ENCODE results near the gene PRDM10. TPM values are rescaled to one million over a fixed set of nuclear protein-coding genes. Genes with fewer than 3 reads are reported as not detected.

The PRDM10 gene
- total RNA-seq, 1 experiment from 2014 or later, result 18.9 TPM

DNA sequence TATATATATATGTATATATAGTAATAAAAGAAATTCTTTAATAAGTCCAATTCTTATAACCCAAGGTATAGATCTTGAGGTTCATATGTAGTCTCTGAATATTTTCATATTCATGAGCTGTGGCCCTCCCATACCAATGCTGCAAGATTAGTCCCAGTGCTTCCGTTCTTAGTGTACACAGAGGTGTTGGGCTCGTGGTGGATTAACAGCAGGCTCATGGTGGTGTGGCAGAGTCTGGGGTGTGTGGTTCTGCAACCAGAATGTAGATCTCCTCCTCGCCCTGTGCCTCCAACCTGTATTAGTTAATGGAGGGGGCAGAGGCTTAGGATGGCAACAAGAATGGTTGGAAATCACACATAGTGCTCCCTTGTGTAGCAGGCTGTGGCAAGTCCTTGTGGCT lies 16.8 kb downstream of the PRDM10 start (continued):
- TF ChIP-seq, protein P1, sequence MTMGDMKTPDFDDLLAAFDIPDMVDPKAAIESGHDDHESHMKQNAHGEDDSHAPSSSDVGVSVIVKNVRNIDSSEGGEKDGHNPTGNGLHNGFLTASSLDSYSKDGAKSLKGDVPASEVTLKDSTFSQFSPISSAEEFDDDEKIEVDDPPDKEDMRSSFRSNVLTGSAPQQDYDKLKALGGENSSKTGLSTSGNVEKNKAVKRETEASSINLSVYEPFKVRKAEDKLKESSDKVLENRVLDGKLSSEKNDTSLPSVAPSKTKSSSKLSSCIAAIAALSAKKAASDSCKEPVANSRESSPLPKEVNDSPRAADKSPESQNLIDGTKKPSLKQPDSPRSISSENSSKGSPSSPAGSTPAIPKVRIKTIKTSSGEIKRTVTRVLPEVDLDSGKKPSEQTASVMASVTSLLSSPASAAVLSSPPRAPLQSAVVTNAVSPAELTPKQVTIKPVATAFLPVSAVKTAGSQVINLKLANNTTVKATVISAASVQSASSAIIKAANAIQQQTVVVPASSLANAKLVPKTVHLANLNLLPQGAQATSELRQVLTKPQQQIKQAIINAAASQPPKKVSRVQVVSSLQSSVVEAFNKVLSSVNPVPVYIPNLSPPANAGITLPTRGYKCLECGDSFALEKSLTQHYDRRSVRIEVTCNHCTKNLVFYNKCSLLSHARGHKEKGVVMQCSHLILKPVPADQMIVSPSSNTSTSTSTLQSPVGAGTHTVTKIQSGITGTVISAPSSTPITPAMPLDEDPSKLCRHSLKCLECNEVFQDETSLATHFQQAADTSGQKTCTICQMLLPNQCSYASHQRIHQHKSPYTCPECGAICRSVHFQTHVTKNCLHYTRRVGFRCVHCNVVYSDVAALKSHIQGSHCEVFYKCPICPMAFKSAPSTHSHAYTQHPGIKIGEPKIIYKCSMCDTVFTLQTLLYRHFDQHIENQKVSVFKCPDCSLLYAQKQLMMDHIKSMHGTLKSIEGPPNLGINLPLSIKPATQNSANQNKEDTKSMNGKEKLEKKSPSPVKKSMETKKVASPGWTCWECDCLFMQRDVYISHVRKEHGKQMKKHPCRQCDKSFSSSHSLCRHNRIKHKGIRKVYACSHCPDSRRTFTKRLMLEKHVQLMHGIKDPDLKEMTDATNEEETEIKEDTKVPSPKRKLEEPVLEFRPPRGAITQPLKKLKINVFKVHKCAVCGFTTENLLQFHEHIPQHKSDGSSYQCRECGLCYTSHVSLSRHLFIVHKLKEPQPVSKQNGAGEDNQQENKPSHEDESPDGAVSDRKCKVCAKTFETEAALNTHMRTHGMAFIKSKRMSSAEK (CRISPR knock-in tag; IDR thresholded peaks at IDR 0.05; ENCODE audit: borderline replicate concordance), result no peak
- TF ChIP-seq TP53 (CRISPR knock-in tag; IDR thresholded peaks at IDR 0.05) (no peak), ESRRA (CRISPR knock-in tag; IDR thresholded peaks at IDR 0.05; ENCODE audit: borderline replicate concordance) (no peak), ATF1 (CRISPR knock-in tag; IDR thresholded peaks at IDR 0.05) (no peak), GABPB1 (CRISPR knock-in tag; IDR thresholded peaks at IDR 0.05) (no peak), ZNF219 (CRISPR knock-in tag; IDR thresholded peaks at IDR 0.05; ENCODE audit: borderline replicate concordance) (no peak), GTF2I (CRISPR knock-in tag; conservative IDR thresholded peaks at IDR 0.05) (no peak)

DNA sequence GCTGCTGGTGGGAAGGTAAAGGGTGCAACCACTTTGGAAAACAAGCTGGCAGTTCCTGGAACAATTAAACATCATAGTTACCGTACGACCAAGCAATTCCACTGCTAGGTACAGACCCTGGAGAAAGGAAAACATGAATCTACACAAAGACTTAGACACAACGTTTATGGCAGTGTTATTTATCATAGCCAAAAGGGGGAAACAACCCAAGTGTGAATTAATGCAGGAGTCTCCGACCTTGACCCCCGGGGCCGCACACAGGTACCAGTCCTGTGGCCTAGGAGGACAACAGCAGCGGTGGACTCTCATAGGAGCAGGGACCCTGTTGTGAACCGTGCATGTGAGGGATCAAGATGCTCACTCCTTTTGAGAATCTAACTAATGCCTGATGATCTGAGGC lies 22.5 kb downstream of the PRDM10 start:
- peaks cover 8% of the 10 kb centered on the region for H3K36me3 Mint-ChIP-seq
- H3K4me1 Mint-ChIP-seq, result peaks cover 16% of the 10 kb centered on the region
- H3K9me3 Mint-ChIP-seq, result no peaks in the 10 kb centered on the region
- peak overlapping the region; percentile 19; the same call in 1 of the 2 replicates for H3K27ac Mint-ChIP-seq
- H3K4me3 Mint-ChIP-seq, result no peak overlapping the region
- H3K27me3 Mint-ChIP-seq (ENCODE audit: low read depth), result no peaks in the 10 kb centered on the region
- no peak for DNase-seq (ENCODE audit: low spot score)
- ATAC-seq, result no peak
- TF ChIP-seq SMAD3 (CRISPR knock-in tag; IDR thresholded peaks at IDR 0.05; ENCODE audit: borderline replicate concordance) (no peak), RELA (CRISPR knock-in tag; IDR thresholded peaks at IDR 0.05; ENCODE audit: borderline replicate concordance) (no peak), TEAD1 (CRISPR knock-in tag; IDR thresholded peaks at IDR 0.05) (no peak)
- TF ChIP-seq, protein P2, sequence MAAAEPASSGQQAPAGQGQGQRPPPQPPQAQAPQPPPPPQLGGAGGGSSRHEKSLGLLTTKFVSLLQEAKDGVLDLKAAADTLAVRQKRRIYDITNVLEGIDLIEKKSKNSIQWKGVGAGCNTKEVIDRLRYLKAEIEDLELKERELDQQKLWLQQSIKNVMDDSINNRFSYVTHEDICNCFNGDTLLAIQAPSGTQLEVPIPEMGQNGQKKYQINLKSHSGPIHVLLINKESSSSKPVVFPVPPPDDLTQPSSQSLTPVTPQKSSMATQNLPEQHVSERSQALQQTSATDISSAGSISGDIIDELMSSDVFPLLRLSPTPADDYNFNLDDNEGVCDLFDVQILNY (CRISPR knock-in tag; IDR thresholded peaks at IDR 0.05), result no peak
- TF ChIP-seq, protein P3, sequence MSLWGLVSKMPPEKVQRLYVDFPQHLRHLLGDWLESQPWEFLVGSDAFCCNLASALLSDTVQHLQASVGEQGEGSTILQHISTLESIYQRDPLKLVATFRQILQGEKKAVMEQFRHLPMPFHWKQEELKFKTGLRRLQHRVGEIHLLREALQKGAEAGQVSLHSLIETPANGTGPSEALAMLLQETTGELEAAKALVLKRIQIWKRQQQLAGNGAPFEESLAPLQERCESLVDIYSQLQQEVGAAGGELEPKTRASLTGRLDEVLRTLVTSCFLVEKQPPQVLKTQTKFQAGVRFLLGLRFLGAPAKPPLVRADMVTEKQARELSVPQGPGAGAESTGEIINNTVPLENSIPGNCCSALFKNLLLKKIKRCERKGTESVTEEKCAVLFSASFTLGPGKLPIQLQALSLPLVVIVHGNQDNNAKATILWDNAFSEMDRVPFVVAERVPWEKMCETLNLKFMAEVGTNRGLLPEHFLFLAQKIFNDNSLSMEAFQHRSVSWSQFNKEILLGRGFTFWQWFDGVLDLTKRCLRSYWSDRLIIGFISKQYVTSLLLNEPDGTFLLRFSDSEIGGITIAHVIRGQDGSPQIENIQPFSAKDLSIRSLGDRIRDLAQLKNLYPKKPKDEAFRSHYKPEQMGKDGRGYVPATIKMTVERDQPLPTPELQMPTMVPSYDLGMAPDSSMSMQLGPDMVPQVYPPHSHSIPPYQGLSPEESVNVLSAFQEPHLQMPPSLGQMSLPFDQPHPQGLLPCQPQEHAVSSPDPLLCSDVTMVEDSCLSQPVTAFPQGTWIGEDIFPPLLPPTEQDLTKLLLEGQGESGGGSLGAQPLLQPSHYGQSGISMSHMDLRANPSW (CRISPR knock-in tag; conservative IDR thresholded peaks at IDR 0.05; ENCODE audit: low read depth), result no peak
- ChIA-PET POLR2A (interaction anchor here (0.6 kb wide), 1 partner anchor 12 kb away, joined by 4 read pairs; no protein-coding TSS in a partner anchor), CTCF (interaction anchor here (1.5 kb wide), 1 partner anchor 152 kb away, joined by 6 read pairs; no protein-coding TSS in a partner anchor)

DNA sequence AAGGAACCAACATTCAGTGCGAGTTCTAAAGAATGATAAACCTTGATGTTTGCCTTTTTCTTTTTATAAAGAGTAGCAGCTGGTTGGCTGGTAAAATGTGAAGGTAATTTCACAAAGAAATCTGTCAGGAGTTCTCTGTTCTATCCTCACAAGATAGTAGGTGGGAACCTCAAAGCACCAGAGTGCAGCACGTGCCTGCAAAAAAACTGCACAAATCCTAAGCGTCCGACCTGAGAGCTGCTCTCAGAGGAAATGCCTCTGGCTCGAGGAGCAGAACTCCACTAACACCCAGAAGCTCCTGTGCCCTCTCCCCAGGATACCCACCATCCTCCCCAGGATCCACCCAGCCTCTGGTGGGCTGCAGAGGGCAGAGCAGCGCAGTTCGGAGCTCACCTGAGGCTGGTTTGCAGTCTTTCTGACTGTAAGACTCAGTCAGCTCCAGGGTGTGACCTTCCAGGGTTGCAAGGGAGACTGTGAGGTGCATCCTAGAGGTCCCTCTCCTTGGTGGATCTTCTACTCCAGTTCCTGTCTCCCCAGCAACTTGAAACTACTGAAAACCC lies 23.5 kb downstream of the PRDM10 start:
- CTCF ChIA-PET, result interaction anchor here (0.9 to 1.5 kb wide), 3 partner anchors 13 to 153 kb away, joined by 3 to 6 read pairs (median 3); no protein-coding TSS in a partner anchor
- ATAC-seq (peak; percentile 46; the same call in 1 of the 2 replicates), DNase-seq (ENCODE audit: low spot score) (no peak)
- Mint-ChIP-seq H3K27me3 (ENCODE audit: low read depth) (no peaks in the 10 kb centered on the region), H3K36me3 (peaks cover 4% of the 10 kb centered on the region), H3K27ac (no peak overlapping the region), H3K4me3 (no peak overlapping the region), H3K4me1 (peaks cover 19% of the 10 kb centered on the region), H3K9me3 (no peaks in the 10 kb centered on the region)
- POLR2A ChIA-PET, result no interaction called here
- TF ChIP-seq, protein P4, sequence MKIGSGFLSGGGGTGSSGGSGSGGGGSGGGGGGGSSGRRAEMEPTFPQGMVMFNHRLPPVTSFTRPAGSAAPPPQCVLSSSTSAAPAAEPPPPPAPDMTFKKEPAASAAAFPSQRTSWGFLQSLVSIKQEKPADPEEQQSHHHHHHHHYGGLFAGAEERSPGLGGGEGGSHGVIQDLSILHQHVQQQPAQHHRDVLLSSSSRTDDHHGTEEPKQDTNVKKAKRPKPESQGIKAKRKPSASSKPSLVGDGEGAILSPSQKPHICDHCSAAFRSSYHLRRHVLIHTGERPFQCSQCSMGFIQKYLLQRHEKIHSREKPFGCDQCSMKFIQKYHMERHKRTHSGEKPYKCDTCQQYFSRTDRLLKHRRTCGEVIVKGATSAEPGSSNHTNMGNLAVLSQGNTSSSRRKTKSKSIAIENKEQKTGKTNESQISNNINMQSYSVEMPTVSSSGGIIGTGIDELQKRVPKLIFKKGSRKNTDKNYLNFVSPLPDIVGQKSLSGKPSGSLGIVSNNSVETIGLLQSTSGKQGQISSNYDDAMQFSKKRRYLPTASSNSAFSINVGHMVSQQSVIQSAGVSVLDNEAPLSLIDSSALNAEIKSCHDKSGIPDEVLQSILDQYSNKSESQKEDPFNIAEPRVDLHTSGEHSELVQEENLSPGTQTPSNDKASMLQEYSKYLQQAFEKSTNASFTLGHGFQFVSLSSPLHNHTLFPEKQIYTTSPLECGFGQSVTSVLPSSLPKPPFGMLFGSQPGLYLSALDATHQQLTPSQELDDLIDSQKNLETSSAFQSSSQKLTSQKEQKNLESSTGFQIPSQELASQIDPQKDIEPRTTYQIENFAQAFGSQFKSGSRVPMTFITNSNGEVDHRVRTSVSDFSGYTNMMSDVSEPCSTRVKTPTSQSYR (CRISPR knock-in tag; IDR thresholded peaks at IDR 0.05), result no peak
- TF ChIP-seq, protein P5, sequence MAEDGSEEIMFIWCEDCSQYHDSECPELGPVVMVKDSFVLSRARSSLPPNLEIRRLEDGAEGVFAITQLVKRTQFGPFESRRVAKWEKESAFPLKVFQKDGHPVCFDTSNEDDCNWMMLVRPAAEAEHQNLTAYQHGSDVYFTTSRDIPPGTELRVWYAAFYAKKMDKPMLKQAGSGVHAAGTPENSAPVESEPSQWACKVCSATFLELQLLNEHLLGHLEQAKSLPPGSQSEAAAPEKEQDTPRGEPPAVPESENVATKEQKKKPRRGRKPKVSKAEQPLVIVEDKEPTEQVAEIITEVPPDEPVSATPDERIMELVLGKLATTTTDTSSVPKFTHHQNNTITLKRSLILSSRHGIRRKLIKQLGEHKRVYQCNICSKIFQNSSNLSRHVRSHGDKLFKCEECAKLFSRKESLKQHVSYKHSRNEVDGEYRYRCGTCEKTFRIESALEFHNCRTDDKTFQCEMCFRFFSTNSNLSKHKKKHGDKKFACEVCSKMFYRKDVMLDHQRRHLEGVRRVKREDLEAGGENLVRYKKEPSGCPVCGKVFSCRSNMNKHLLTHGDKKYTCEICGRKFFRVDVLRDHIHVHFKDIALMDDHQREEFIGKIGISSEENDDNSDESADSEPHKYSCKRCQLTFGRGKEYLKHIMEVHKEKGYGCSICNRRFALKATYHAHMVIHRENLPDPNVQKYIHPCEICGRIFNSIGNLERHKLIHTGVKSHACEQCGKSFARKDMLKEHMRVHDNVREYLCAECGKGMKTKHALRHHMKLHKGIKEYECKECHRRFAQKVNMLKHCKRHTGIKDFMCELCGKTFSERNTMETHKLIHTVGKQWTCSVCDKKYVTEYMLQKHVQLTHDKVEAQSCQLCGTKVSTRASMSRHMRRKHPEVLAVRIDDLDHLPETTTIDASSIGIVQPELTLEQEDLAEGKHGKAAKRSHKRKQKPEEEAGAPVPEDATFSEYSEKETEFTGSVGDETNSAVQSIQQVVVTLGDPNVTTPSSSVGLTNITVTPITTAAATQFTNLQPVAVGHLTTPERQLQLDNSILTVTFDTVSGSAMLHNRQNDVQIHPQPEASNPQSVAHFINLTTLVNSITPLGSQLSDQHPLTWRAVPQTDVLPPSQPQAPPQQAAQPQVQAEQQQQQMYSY (CRISPR knock-in tag; IDR thresholded peaks at IDR 0.05), result no peak
- TF ChIP-seq, protein P6, sequence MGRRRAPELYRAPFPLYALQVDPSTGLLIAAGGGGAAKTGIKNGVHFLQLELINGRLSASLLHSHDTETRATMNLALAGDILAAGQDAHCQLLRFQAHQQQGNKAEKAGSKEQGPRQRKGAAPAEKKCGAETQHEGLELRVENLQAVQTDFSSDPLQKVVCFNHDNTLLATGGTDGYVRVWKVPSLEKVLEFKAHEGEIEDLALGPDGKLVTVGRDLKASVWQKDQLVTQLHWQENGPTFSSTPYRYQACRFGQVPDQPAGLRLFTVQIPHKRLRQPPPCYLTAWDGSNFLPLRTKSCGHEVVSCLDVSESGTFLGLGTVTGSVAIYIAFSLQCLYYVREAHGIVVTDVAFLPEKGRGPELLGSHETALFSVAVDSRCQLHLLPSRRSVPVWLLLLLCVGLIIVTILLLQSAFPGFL (CRISPR knock-in tag; IDR thresholded peaks at IDR 0.05; ENCODE audit: borderline replicate concordance), result no peak
